ENCODE measurements around the gene SLC17A2. TPM values are rescaled to one million over a fixed set of nuclear protein-coding genes. Genes with fewer than 3 reads are reported as not detected.

The SLC17A2 gene, protein sequence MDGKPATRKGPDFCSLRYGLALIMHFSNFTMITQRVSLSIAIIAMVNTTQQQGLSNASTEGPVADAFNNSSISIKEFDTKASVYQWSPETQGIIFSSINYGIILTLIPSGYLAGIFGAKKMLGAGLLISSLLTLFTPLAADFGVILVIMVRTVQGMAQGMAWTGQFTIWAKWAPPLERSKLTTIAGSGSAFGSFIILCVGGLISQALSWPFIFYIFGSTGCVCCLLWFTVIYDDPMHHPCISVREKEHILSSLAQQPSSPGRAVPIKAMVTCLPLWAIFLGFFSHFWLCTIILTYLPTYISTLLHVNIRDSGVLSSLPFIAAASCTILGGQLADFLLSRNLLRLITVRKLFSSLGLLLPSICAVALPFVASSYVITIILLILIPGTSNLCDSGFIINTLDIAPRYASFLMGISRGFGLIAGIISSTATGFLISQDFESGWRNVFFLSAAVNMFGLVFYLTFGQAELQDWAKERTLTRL
- total RNA-seq: not detected

DNA sequence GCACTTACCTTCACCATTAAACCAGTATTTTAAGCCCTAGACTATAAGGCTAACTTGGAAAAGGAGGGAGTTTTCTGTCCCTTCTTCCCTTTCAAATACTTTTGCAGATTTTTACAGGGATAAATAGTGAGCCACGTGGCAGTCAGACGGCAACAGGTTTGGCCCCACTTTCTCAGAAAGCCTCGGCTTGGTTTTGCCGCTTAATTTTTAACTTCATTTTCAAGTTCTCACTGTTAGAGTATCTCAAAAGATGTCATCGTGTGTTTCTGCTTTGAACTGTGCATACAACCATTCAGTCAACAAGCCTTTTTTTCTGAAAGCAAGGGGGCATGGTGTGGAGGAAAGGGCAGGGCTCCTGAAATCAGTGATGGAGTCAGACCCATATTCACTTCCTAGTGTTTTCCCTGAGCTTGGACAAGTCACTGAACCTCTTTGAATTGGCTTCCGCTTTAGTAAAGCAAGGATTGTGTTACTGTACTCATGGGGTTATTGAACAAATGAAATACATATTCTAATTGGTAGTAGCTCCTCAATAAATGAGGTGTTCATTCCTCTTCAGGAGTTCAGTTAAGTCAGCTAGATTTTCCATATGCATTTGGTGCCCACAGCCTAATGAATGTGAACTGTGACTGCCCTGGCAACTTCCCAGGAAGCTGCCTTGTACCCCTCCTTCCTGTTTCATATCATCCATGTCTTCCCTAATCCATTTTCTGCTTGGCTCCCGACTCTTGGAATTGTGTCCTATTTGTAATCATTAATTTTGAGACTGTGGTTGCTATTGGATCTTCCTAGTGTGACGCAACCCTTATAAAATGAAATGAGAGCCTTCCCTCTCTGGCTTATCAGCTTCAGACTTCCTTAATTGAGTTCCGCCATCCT, at the start of gene SLC17A2:
Gene SLC17A2, minus strand, starts transcription at position 160 of the 879 bp plus-strand sequence. CDS start 4,895 bp downstream, outside the sequence.
- Histone ChIP-seq H3K9me3 (no peaks in the 10 kb centered on the region), H3K36me3 (no peaks in the 10 kb centered on the region), H3K27me3 (no peaks in the 10 kb centered on the region), H3K4me3 (no peak within 1 kb of the TSS), H3K27ac (no peak within 1 kb of the TSS), H3K4me1 (no peaks in the 10 kb centered on the region)
- TF ChIP-seq, protein P1, sequence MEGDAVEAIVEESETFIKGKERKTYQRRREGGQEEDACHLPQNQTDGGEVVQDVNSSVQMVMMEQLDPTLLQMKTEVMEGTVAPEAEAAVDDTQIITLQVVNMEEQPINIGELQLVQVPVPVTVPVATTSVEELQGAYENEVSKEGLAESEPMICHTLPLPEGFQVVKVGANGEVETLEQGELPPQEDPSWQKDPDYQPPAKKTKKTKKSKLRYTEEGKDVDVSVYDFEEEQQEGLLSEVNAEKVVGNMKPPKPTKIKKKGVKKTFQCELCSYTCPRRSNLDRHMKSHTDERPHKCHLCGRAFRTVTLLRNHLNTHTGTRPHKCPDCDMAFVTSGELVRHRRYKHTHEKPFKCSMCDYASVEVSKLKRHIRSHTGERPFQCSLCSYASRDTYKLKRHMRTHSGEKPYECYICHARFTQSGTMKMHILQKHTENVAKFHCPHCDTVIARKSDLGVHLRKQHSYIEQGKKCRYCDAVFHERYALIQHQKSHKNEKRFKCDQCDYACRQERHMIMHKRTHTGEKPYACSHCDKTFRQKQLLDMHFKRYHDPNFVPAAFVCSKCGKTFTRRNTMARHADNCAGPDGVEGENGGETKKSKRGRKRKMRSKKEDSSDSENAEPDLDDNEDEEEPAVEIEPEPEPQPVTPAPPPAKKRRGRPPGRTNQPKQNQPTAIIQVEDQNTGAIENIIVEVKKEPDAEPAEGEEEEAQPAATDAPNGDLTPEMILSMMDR (IDR thresholded peaks at IDR 0.05): no peak
- no peak for TF ChIP-seq POLR2AphosphoS5 (IDR thresholded peaks at IDR 0.05)
- no peak for TF ChIP-seq EP300 (IDR thresholded peaks at IDR 0.05; ENCODE audit: low read depth)
- no peak for TF ChIP-seq POLR2A (IDR thresholded peaks at IDR 0.05)
- WGBS, 2 donors (ENCODE audit: low coverage in 1 of 2): 74 to 82% methylated on average over 6 to 9 of the region's 9 CpGs
- no peak for DNase-seq
- intact Hi-C loops (cut with DNase I; ENCODE audit: low total_unique reads): no loop called here
- in situ Hi-C loops (cut with MboI; ENCODE audit: low pct_ligation_motif_present in 1 of 4, low pct_unique_long_range_greater_than_20kb in 1 of 4, low sequenced_read_pairs in 3 of 4): no loop called here

DNA sequence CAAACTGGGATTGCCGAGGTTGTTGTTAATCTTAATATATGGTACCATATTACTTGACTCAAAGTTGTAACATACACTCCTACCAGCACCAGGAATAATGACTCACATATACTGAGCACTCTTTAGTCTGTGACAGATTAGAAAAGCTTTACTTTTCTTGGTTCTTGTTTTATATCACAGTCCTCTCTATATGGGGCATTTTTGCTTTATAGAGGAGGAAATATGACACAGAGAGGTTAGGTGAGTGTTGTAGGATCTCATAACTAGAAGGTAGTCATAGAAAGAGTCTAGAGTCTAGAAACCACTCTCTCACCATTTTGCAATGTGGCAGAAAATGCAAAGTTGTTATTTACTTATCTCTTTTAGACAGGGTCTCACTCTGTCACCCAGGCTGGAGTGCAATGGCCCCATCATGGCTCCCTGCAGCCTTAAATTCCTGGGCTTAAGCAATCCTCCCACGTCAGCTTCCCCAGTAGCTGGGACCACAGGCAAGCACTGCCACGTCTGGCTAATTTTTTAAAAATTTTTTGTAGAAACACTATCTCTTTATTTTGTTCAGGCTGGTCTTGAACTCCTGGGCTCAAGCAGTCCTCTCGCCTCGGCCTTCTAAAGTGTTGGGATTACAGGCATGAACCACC, 45.6 kb upstream of the SLC17A2 start:
- TF ChIP-seq POLR2AphosphoS5 (IDR thresholded peaks at IDR 0.05) (no peak), POLR2A (IDR thresholded peaks at IDR 0.05) (no peak), EP300 (IDR thresholded peaks at IDR 0.05; ENCODE audit: low read depth) (no peak)
- intact Hi-C loops (cut with DNase I; ENCODE audit: low total_unique reads) (no loop called here), in situ Hi-C loops (cut with MboI; ENCODE audit: low pct_ligation_motif_present in 1 of 4, low pct_unique_long_range_greater_than_20kb in 1 of 4, low sequenced_read_pairs in 3 of 4) (no loop called here)
- peaks cover 0 to 3% (median 0%) of the 10 kb centered on the region in 4 donors for H3K4me1 ChIP-seq
- H3K27me3 ChIP-seq: no peaks in the 10 kb centered on the region
- no peak overlapping the region for H3K27ac ChIP-seq
- no peaks in the 10 kb centered on the region for H3K9me3 ChIP-seq
- H3K4me3 ChIP-seq: no peak overlapping the region
- H3K36me3 ChIP-seq: peaks cover 0 to 84% (median 33%) of the 10 kb centered on the region in 4 donors
- DNase-seq: no peak
- 86 to 91% methylated on average over 5 of the region's 5 CpGs for WGBS, 2 donors (ENCODE audit: low coverage in 1 of 2)

DNA sequence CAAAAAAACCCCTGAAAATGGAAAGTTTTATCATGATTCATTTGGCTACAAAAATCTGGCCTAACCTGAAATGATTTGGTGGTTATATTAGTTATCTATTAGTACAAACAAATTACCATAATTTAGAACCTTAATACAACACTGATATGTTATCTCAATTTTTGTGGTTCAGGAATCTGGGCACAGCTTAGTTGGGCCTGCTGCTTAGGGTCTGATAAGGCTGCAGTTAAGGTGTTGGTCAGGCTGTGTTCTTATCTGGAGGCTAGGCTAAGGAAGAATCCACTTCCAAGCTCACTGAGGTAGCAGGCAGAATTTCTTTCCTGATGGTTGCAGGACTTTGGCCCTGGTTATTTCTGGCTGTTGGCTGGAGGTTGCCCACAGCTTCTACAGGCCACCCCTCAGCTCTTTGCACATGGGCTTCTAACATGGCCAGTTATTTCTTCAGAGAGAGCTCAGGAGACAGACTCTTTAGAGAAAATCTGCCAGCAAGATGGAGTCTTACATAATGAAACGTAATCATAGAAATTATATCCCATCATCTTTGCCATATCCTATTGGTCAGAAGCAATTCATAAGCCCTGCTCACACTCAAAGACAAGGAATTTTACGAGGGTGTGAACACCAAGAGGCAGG, 43.5 kb upstream of the SLC17A2 start:
- DNase-seq: no peak
- Histone ChIP-seq H3K27ac (no peak overlapping the region), H3K4me3 (no peak overlapping the region), H3K36me3 (peaks cover 3 to 85% (median 46%) of the 10 kb centered on the region in 4 donors), H3K4me1 (peaks cover 0 to 11% (median 2%) of the 10 kb centered on the region in 4 donors), H3K9me3 (no peaks in the 10 kb centered on the region), H3K27me3 (no peaks in the 10 kb centered on the region)
- intact Hi-C loops (cut with DNase I; ENCODE audit: low total_unique reads) (no loop called here), in situ Hi-C loops (cut with MboI; ENCODE audit: low pct_ligation_motif_present in 1 of 4, low pct_unique_long_range_greater_than_20kb in 1 of 4, low sequenced_read_pairs in 3 of 4) (no loop called here)
- no peak for TF ChIP-seq POLR2AphosphoS5 (IDR thresholded peaks at IDR 0.05)
- TF ChIP-seq, protein P1 (IDR thresholded peaks at IDR 0.05): no peak
- TF ChIP-seq POLR2A (IDR thresholded peaks at IDR 0.05): no peak
- TF ChIP-seq EP300 (IDR thresholded peaks at IDR 0.05; ENCODE audit: low read depth): no peak
- WGBS, 2 donors (ENCODE audit: low coverage in 1 of 2): 98 to 100% methylated on average over 2 of the region's 2 CpGs

DNA sequence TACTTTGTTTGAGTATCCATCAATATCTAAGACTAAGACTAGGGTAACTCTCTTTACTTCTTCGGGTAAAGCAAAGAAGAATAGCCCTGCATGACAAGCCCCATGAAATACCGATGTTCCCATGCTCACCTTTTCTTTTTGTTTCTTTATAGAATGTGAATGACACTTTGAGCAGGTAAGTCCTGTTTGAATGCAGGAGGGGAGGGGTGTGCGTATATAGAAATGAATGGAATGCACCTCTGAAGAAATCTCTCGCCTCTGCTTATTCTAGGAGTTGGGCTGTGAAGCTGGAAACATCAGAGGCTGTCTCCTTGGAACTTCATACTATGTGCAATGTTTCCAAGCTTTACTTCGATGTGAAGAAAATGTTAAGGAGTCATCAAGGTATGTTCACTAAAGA, 42.4 kb upstream of the SLC17A2 start:
- H3K4me3 ChIP-seq: no peak overlapping the region
- no peak for TF ChIP-seq POLR2A (IDR thresholded peaks at IDR 0.05)
- TF ChIP-seq, protein P1 (IDR thresholded peaks at IDR 0.05): no peak
- no peak for TF ChIP-seq EP300 (IDR thresholded peaks at IDR 0.05; ENCODE audit: low read depth)
- H3K36me3 ChIP-seq: peaks cover 3 to 84% (median 44%) of the 10 kb centered on the region in 4 donors
- 94 to 100% methylated on average over 4 to 5 of the region's 5 CpGs for WGBS, 2 donors (ENCODE audit: low coverage in 1 of 2)
- in situ Hi-C loops (cut with MboI; ENCODE audit: low pct_ligation_motif_present in 1 of 4, low pct_unique_long_range_greater_than_20kb in 1 of 4, low sequenced_read_pairs in 3 of 4) (no loop called here), intact Hi-C loops (cut with DNase I; ENCODE audit: low total_unique reads) (no loop called here)
- no peak overlapping the region for H3K27ac ChIP-seq
- H3K27me3 ChIP-seq: no peaks in the 10 kb centered on the region
- DNase-seq: no peak
- H3K4me1 ChIP-seq: peaks cover 0 to 17% (median 6%) of the 10 kb centered on the region in 4 donors
- H3K9me3 ChIP-seq: no peaks in the 10 kb centered on the region
